H1 (cell line): ENCODE data around the gene CAPS.

Source experiments
- CHD2 ChIP-seq: IDR thresholded peaks from 2 replicates; pipeline ENCODE4 v1.6.1; 2012; ENCODE audit warnings: low read length, improper control_type of control experiment
- EP300 ChIP-seq, 2 experiments: IDR thresholded peaks; 1 replicate in 1 of 2; 2 replicates in 1 of 2; pipeline ENCODE4 v1.6.1; 2011 to 2012; ENCODE audit warnings: low read depth in 2 of 2, low read length in 2 of 2, mild to moderate bottlenecking in 2 of 2, borderline replicate concordance in 1 of 2, inconsistent platforms in 1 of 2, moderate library complexity in 1 of 2
- SP4 ChIP-seq: IDR thresholded peaks from 2 replicates; pipeline ENCODE4 v1.6.1; 2012; ENCODE audit warnings: low read length, inconsistent platforms
- TCF12 ChIP-seq: IDR thresholded peaks from 2 replicates; pipeline ENCODE4 v1.6.1; 2011; ENCODE audit warnings: low read depth, mild to moderate bottlenecking, low read length
- TF ChIP-seq, protein P1 (sequence below), 3 experiments: IDR thresholded peaks; 1 replicate in 2 of 3; 2 replicates in 1 of 3; pipeline versions ENCODE4 v1.5.1 to v1.6.1; 2011; ENCODE audit warnings: low read length in 3 of 3, mild to moderate bottlenecking in 3 of 3, inconsistent platforms in 2 of 3, low read depth in 1 of 3, moderate library complexity in 1 of 3; ENCODE audit not compliant: insufficient read depth in 1 of 3; ENCODE audit errors: control extremely low read depth in 1 of 3
- TF ChIP-seq, protein P2 (sequence below): IDR thresholded peaks from 2 replicates; pipeline ENCODE4 v1.6.1; 2012; ENCODE audit warnings: inconsistent platforms

DNA sequence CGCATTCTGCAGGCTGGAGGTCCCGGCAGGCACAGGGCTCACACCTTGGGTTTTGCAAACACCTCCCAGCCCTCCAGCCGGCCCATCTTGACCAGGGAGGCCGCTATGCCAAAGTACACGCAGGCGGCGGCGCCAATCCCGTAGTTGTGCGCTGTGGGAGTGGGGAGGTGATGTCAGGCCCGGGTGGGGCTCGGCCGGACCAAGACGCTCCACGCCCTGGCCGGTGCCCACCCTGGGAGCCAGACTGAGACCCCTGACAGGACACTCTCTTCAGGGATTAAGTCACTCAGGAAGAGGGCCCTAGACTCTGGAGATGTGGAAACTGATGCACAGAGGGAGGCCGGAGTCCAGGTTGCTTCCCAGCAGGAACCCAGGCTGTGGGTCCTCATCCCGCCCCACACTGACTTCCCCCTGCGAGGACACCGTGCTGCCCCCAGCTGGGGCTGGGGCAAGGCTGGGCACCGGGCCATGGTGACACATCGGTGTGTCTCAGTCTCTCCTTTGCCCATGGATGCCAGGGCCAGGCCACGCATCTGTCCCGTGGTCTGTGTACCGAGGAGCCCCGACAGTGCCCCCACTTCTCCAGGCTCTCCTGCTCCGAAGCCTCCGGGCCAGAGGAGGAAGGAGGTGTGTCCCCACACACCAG is 19.2 kb upstream of the CAPS start:
- no peak for TF ChIP-seq CHD2
- TF ChIP-seq, protein P1, sequence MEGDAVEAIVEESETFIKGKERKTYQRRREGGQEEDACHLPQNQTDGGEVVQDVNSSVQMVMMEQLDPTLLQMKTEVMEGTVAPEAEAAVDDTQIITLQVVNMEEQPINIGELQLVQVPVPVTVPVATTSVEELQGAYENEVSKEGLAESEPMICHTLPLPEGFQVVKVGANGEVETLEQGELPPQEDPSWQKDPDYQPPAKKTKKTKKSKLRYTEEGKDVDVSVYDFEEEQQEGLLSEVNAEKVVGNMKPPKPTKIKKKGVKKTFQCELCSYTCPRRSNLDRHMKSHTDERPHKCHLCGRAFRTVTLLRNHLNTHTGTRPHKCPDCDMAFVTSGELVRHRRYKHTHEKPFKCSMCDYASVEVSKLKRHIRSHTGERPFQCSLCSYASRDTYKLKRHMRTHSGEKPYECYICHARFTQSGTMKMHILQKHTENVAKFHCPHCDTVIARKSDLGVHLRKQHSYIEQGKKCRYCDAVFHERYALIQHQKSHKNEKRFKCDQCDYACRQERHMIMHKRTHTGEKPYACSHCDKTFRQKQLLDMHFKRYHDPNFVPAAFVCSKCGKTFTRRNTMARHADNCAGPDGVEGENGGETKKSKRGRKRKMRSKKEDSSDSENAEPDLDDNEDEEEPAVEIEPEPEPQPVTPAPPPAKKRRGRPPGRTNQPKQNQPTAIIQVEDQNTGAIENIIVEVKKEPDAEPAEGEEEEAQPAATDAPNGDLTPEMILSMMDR (IDR thresholded peaks at IDR 0.05; ENCODE audit: control extremely low read depth in 1 of 3, insufficient read depth in 1 of 3, low read depth in 1 of 3, low read length in 3 of 3) = no peak
- no peak for TF ChIP-seq SP4
- TF ChIP-seq, protein P2, sequence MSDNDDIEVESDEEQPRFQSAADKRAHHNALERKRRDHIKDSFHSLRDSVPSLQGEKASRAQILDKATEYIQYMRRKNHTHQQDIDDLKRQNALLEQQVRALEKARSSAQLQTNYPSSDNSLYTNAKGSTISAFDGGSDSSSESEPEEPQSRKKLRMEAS = no peak
- no peak for TF ChIP-seq TCF12
- TF ChIP-seq EP300 (IDR thresholded peaks at IDR 0.05; ENCODE audit: borderline replicate concordance in 1 of 2, low read depth in 2 of 2, low read length in 2 of 2) = no peak
